NCI-H748 (cell line): Measurements from ENCODE around the gene CYB561D1.

Experiments
- DNase-seq: peaks from one replicate; lab custom pipeline; 2025; ENCODE audit not compliant: unreplicated experiment; lab: John Stamatoyannopoulos, UW

CYB561D1 gene

GRCh38 chr1:109527846-109528695 is 34.2 kb downstream of the CYB561D1 start:
- no peak for DNase-seq

- no peak for DNase-seq
Observed at GRCh38 chr1:109528712-109529111, 34.8 kb downstream of the CYB561D1 start.

- DNase-seq: no peak
Observed at GRCh38 chr1:109529881-109530456, 36.1 kb downstream of the CYB561D1 start.

- DNase-seq: no peak
Observed at GRCh38 chr1:109530457-109531087, 36.7 kb downstream of the CYB561D1 start.

- DNase-seq: no peak
Observed at GRCh38 chr1:109531380-109531779, 37.5 kb downstream of the CYB561D1 start.

GRCh38 chr1:109531826-109532364 is 38.0 kb downstream of the CYB561D1 start:
- no peak for DNase-seq

- peak; percentile 71 for DNase-seq
Observed at GRCh38 chr1:109532365-109533136, 38.7 kb downstream of the CYB561D1 start.

GRCh38 chr1:109534307-109534858 is 40.5 kb downstream of the CYB561D1 start:
- DNase-seq: no peak

GRCh38 chr1:109535481-109535880 is 41.6 kb downstream of the CYB561D1 start:
- no peak for DNase-seq

- no peak for DNase-seq
Observed at GRCh38 chr1:109535971-109536491, 42.1 kb downstream of the CYB561D1 start.

GRCh38 chr1:109537450-109538178 is 43.7 kb downstream of the CYB561D1 start:
- DNase-seq: no peak

GRCh38 chr1:109538827-109539555 is 45.1 kb downstream of the CYB561D1 start:
- no peak for DNase-seq

GRCh38 chr1:109539676-109540075 is 45.8 kb downstream of the CYB561D1 start, which contains the start of gene GPR61:
Gene GPR61 (plus strand): TSS chr1:109539872. CDS start chr1:109543023, 3,151 bp downstream.
- DNase-seq: no peak

- no peak for DNase-seq
Observed at GRCh38 chr1:109541102-109541501, 47.2 kb downstream of the CYB561D1 start.

GRCh38 chr1:109542657-109543056 is 48.8 kb downstream of the CYB561D1 start:
- DNase-seq: no peak

GRCh38 chr1:109543283-109543987 is 49.5 kb downstream of the CYB561D1 start:
- DNase-seq: no peak

GRCh38 chr1:109543988-109544735 is 50.3 kb downstream of the CYB561D1 start:
- DNase-seq: no peak
